Measurements from ENCODE around the gene KIF5B.
"Not testable (repeated sequence)": the region's sequence is repeated elsewhere in the genome, so short reads cannot be mapped to it uniquely, and the experiment has no call there.

The KIF5B gene

GRCh38 chr10:32047881-32048280 is 8.3 kb downstream of the KIF5B start:
- H3K4me3 Mint-ChIP-seq = no peak overlapping the region

GRCh38 chr10:32046151-32046550 is 10.1 kb downstream of the KIF5B start:
- H3K27ac Mint-ChIP-seq = no peak overlapping the region
- H3K4me1 Mint-ChIP-seq = peaks cover 77% of the 10 kb centered on the region
- DNase-seq (no peak), ATAC-seq (no peak)
- no peak overlapping the region for H3K4me3 Mint-ChIP-seq
- no peaks in the 10 kb centered on the region for H3K9me3 Mint-ChIP-seq
- no peaks in the 10 kb centered on the region for H3K27me3 Mint-ChIP-seq

More at GRCh38 chr10:32047881-32048280, 8.3 kb downstream of the KIF5B start:
- H3K9me3 Mint-ChIP-seq = no peaks in the 10 kb centered on the region
- no peak overlapping the region for H3K27ac Mint-ChIP-seq
- peaks cover 79% of the 10 kb centered on the region for H3K4me1 Mint-ChIP-seq
- ATAC-seq (no peak), DNase-seq (no peak)
- H3K27me3 Mint-ChIP-seq = no peaks in the 10 kb centered on the region

GRCh38 chr10:32042730-32043129 is 13.5 kb downstream of the KIF5B start:
- ATAC-seq, H3K27me3 Mint-ChIP-seq, DNase-seq, H3K4me3 Mint-ChIP-seq, H3K9me3 Mint-ChIP-seq: not testable (repeated sequence)
- Mint-ChIP-seq H3K4me1 (peaks cover 53% of the 10 kb centered on the region), H3K27ac (peak overlapping the region; percentile 18 to 71)

- no peak for DNase-seq
- Mint-ChIP-seq H3K4me3 (no peak overlapping the region), H3K27ac (no peak overlapping the region), H3K9me3 (no peaks in the 10 kb centered on the region), H3K27me3 (no peaks in the 10 kb centered on the region), H3K4me1 (peaks cover 44% of the 10 kb centered on the region)
- ATAC-seq = no peak
Observed at GRCh38 chr10:32041290-32042028, 14.8 kb downstream of the KIF5B start.

GRCh38 chr10:32039734-32040133 is 16.5 kb downstream of the KIF5B start:
- no peaks in the 10 kb centered on the region for H3K27me3 Mint-ChIP-seq
- H3K27ac Mint-ChIP-seq = peak overlapping the region in 1 of 2 donors; percentile 13
- no peaks in the 10 kb centered on the region for H3K9me3 Mint-ChIP-seq

GRCh38 chr10:32038777-32039176 is 17.4 kb downstream of the KIF5B start:
- no peak for DNase-seq
- H3K4me3 Mint-ChIP-seq = no peak overlapping the region
- H3K27ac Mint-ChIP-seq = no peak overlapping the region
- H3K9me3 Mint-ChIP-seq = no peaks in the 10 kb centered on the region
- ATAC-seq = no peak
- H3K4me1 Mint-ChIP-seq = peaks cover 22% of the 10 kb centered on the region
- no peaks in the 10 kb centered on the region for H3K27me3 Mint-ChIP-seq

More at GRCh38 chr10:32039734-32040133, 16.5 kb downstream of the KIF5B start:
- DNase-seq = no peak
- no peak for ATAC-seq
- Mint-ChIP-seq H3K4me1 (peaks cover 31% of the 10 kb centered on the region), H3K4me3 (no peak overlapping the region)

- ATAC-seq (no peak), DNase-seq (no peak)
- Mint-ChIP-seq H3K9me3 (no peaks in the 10 kb centered on the region), H3K27me3 (no peaks in the 10 kb centered on the region), H3K27ac (peak overlapping the region in 1 of 2 donors; percentile 37), H3K4me3 (no peak overlapping the region), H3K4me1 (peaks cover 10% of the 10 kb centered on the region)
Observed at GRCh38 chr10:32036922-32037321, 19.3 kb downstream of the KIF5B start.

- peak overlapping the region in 1 of 2 donors; percentile 31 for H3K27ac Mint-ChIP-seq
- H3K4me3 Mint-ChIP-seq = no peak overlapping the region
- no peaks in the 10 kb centered on the region for H3K27me3 Mint-ChIP-seq
- H3K4me1 Mint-ChIP-seq = peaks cover 10% of the 10 kb centered on the region
- DNase-seq (no peak), ATAC-seq (no peak)
- no peaks in the 10 kb centered on the region for H3K9me3 Mint-ChIP-seq
Observed at GRCh38 chr10:32035038-32035437, 21.2 kb downstream of the KIF5B start.

GRCh38 chr10:32033171-32033570 is 23.1 kb downstream of the KIF5B start:
- H3K4me1 Mint-ChIP-seq = peaks cover 10% of the 10 kb centered on the region

GRCh38 chr10:32031920-32032319 is 24.3 kb downstream of the KIF5B start:
- H3K27ac Mint-ChIP-seq = no peak overlapping the region
- ATAC-seq (no peak), DNase-seq (no peak)
- peaks cover 10% of the 10 kb centered on the region for H3K4me1 Mint-ChIP-seq
- H3K4me3 Mint-ChIP-seq = no peak overlapping the region
- no peaks in the 10 kb centered on the region for H3K9me3 Mint-ChIP-seq
- H3K27me3 Mint-ChIP-seq = no peaks in the 10 kb centered on the region

More at GRCh38 chr10:32033171-32033570, 23.1 kb downstream of the KIF5B start:
- DNase-seq (no peak), ATAC-seq (no peak)
- Mint-ChIP-seq H3K27me3 (no peaks in the 10 kb centered on the region), H3K4me3 (no peak overlapping the region), H3K9me3 (no peaks in the 10 kb centered on the region), H3K27ac (peak overlapping the region in 1 of 2 donors; percentile 16)

- Mint-ChIP-seq H3K9me3 (no peaks in the 10 kb centered on the region), H3K27me3 (no peaks in the 10 kb centered on the region), H3K4me1 (peaks cover 10% of the 10 kb centered on the region), H3K27ac (no peak overlapping the region), H3K4me3 (no peak overlapping the region)
- ATAC-seq (no peak), DNase-seq (no peak)
Observed at GRCh38 chr10:32031424-32031823, 24.8 kb downstream of the KIF5B start.

- H3K9me3 Mint-ChIP-seq = no peaks in the 10 kb centered on the region
- H3K27ac Mint-ChIP-seq = no peak overlapping the region
Observed at GRCh38 chr10:32028710-32029109, 27.5 kb downstream of the KIF5B start.

GRCh38 chr10:32023264-32023663 is 33.0 kb downstream of the KIF5B start:
- ATAC-seq = no peak
- H3K4me3 Mint-ChIP-seq = no peak overlapping the region
- no peak for DNase-seq
- no peaks in the 10 kb centered on the region for H3K4me1 Mint-ChIP-seq
- no peaks in the 10 kb centered on the region for H3K27me3 Mint-ChIP-seq
- no peak overlapping the region for H3K27ac Mint-ChIP-seq
- H3K9me3 Mint-ChIP-seq = no peaks in the 10 kb centered on the region

More at GRCh38 chr10:32028710-32029109, 27.5 kb downstream of the KIF5B start:
- no peaks in the 10 kb centered on the region for H3K27me3 Mint-ChIP-seq
- DNase-seq (no peak), ATAC-seq (no peak)
- H3K4me1 Mint-ChIP-seq = peaks cover 10% of the 10 kb centered on the region
- H3K4me3 Mint-ChIP-seq = no peak overlapping the region

- Mint-ChIP-seq H3K27ac (no peak overlapping the region), H3K4me3 (no peak overlapping the region), H3K4me1 (no peaks in the 10 kb centered on the region)
Observed at GRCh38 chr10:32017044-32017443, 39.2 kb downstream of the KIF5B start.

GRCh38 chr10:32015386-32015785 is 40.8 kb downstream of the KIF5B start:
- H3K27ac Mint-ChIP-seq = peak overlapping the region in 1 of 2 donors; percentile 49

More at GRCh38 chr10:32017044-32017443, 39.2 kb downstream of the KIF5B start:
- Mint-ChIP-seq H3K9me3 (no peaks in the 10 kb centered on the region), H3K27me3 (no peaks in the 10 kb centered on the region)
- DNase-seq (no peak), ATAC-seq (no peak)

GRCh38 chr10:32007026-32007425 is 49.2 kb downstream of the KIF5B start:
- DNase-seq = no peak
- Mint-ChIP-seq H3K4me1 (peaks cover 8% of the 10 kb centered on the region), H3K27me3 (no peaks in the 10 kb centered on the region), H3K27ac (no peak overlapping the region), H3K9me3 (no peaks in the 10 kb centered on the region), H3K4me3 (no peak overlapping the region)
- ATAC-seq = no peak

More at GRCh38 chr10:32015386-32015785, 40.8 kb downstream of the KIF5B start:
- no peaks in the 10 kb centered on the region for H3K27me3 Mint-ChIP-seq
- H3K4me1 Mint-ChIP-seq = no peaks in the 10 kb centered on the region
- no peak overlapping the region for H3K4me3 Mint-ChIP-seq
- ATAC-seq = no peak
- no peaks in the 10 kb centered on the region for H3K9me3 Mint-ChIP-seq
- DNase-seq = no peak

Data from stimulated activated naive CD8-positive, alpha-beta T cell treated with anti-CD3 and anti-CD28 coated beads, Interleukin-15, amount 100 ng/mL, for 72 hours (primary cell).